HTERT RPE-1 (cell line): ENCODE data around the gene EIF2B2.
"Not testable (repeated sequence)": the region's sequence is repeated elsewhere in the genome, so short reads cannot be mapped to it uniquely, and the experiment has no call there.

ENCODE experiments used
- in situ Hi-C: fragments of 300-500 bp; cut with MboI; formaldehyde crosslinking; loops from 4 replicates; pipeline ENCODE4 v1.14.3; 2020; ENCODE audit warnings: low sequenced_read_pairs

The EIF2B2 gene

DNA sequence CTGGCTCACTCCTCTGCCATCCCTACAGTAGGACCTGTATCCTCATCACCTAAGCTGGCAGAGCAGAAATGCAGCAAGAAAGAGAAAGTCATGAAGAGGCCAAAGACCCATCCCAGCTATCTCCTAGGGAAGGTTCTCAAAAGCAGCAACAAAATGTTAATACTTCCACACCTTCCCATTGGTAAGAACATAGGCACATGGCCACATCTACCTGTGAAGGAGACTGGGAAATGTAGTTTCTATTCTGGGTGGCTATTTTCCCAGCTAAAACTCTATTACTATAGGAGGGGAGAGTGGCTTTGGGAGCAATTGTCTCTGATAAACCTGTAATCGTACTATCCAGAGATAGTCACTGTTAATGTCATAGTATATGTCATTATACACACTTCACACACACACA lies 13.7 kb upstream of the EIF2B2 start:
- in situ Hi-C loops, result no loop called here

DNA sequence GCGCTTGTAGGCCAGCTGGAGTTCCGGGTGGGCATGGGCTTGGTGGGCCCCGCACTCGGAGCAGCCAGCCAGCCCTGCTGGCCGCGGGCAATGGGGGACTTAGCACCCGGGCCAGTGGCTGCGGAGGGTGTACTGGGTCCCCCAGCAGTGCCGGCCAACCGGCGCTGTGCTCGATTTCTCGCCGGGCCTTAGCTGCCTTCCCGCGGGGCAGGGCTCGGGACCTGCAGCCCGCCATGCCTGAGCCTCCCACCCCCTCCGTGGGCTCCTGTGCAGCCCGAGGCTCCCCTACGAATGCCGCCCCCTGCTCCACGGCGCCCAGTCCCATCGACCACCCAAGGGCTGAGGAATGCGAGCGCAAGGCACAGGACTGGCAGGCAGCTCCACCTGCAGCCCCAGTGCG lies 8.5 kb upstream of the EIF2B2 start:
- in situ Hi-C loops, result not testable (repeated sequence)

DNA sequence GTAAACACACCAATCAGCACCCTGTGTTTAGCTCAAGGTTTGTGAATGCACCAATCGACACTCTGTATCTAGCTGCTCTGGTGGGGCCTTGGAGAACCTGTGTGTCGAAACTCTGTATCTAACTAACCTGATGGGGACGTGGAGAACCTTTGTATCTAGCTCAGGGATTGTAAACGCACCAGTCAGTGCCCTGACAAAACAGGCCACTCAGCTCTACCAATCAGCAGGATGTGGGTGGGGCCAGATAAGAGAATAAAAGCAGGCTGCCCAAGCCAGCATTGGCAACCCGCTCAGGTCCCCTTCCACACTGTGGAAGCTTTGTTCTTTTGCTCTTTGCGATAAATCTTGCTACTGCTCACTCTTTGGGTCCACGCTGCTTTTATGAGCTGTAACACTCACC lies 6.9 kb upstream of the EIF2B2 start:
- in situ Hi-C loops, result not testable (repeated sequence)

DNA sequence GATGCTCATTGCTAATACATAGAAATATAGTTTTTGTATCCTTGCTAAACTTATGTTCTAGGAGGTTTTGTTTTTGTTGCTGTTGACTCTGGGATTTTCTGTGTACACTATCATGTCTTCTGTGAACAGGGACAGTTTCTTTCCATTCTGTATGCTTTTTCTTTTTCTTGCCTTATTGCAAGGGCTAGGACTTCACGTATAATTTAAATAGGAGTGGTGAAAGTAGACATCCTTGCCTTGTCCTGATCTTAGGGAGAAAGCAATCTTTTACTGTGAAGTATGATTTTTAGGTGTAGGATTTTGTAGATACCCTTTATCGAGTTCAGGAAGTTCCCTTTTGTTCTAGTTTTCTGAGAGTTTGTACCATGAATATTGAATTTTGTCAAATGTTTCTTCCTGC lies 1.5 kb upstream of the EIF2B2 start:
- in situ Hi-C loops, result no loop called here

DNA sequence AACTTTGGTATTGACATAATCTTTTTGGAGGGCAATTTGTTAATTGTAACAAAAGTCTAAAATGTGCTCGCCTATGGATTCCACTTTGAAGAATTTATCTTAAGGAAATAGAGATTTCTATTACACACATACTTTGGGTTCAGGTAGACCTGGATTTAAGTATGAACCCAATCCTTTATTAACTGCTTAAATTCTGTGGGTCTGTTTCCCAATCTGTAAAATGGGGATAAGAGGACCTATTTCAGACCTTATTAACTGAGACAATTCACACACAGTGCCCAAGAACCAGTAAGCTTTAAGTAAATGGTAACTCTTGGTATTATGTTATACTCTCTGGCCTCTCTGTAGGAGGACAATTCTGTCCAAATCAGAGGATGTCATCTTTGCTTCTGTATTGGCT lies 822 bp upstream of the EIF2B2 start:
- in situ Hi-C loops, result no loop called here

DNA sequence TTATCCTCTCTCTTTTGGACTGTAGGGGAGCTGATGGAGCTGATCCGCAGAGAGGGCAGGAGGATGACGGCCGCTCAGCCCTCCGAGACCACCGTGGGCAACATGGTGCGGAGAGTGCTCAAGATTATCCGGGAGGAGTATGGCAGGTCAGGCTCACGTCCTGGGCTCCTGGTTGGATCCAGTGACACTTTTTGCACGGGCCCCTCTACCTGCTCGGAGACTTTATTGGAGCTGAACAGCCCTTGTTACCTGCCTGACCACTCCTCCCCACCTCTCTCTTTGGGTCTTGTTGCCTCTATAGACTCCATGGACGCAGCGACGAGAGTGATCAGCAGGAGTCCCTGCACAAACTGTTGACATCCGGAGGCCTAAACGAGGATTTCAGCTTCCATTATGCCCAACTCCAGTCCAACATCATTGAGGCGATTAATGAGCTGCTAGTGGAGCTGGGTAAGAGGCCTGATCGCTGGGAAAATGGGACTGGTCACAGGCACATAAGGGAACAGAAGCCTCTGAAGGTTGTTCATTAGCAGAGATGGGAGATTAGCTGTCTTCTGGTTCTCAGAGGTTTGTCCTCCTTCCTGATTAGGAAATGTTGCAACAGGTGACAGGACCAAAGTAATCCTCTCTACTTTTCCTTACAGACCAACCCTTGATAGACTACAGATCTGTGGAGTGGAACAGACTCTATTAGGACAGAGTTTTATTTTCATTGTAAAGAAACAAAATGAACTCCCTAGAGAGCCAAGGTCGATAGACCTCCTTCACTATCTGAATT lies 718 bp downstream of the EIF2B2 start:
- in situ Hi-C loops, result no loop called here

DNA sequence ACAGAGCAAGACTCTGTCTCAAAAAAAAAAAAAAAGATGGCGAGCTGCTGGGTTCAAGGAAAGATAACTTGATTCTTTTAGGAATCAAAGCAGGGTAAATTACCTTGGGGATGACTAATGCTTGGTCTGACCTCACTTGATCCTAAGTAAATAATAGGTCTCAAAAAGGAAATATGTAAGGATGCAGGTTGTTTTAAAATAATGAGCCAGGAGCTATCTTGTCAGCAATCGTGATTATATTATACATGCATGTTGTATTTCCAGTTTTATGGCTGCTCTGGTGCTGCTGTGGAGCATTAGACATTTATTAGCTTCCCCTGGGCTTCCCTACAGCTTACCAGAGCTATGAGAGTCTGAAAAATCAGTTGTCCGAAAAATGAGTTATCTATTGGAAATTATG lies 2.6 kb downstream of the EIF2B2 start:
- in situ Hi-C loops, result no loop called here

DNA sequence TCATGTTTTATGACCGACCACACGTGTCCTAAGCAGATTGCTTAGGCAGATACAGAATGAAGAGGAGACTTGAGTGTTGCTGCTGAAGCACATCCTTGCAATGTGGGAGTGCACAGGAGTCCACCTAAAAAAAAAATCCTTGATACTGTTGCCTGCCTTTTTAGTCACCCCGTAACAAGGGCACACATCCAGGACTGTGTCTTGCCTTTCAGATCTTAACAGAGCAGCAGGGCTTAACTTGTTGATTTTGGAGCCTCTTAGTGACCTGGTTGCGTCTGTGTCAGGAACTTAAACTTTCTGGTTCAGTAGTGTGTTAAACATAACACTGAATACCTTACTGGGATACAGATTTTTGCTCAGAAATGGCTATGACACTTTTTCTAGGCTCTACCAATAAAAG lies 6.5 kb downstream of the EIF2B2 start:
- in situ Hi-C loops, result no loop called here

DNA sequence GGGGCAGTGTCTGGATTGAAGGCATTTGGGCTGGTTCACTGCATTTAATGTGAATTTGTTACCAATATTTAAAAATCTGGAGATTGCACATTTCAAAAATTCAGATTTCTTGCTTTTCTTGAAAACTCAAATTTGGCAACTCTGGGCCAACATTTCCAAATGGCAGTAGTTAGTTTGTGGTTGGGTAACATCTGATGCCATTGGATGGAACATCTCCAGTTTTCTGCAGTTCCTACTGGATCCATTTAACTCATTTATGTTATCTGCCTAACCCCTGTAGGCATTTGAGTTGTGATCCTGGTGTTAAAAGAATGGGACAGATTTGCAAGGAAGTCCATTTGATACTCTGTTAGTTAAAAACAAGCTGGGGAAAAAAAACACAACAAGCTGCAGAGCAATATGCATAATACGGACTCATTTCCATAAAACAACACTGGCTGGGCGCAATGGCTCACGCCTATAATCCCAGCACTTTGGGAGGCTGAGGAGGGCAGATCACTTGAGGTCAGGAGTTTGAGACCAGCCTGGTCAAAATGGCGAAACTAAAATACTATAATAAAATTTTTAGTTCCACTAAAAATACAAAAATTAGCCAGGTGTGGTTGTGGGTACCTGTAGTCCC lies 7.9 kb downstream of the EIF2B2 start:
- in situ Hi-C loops, result no loop called here

DNA sequence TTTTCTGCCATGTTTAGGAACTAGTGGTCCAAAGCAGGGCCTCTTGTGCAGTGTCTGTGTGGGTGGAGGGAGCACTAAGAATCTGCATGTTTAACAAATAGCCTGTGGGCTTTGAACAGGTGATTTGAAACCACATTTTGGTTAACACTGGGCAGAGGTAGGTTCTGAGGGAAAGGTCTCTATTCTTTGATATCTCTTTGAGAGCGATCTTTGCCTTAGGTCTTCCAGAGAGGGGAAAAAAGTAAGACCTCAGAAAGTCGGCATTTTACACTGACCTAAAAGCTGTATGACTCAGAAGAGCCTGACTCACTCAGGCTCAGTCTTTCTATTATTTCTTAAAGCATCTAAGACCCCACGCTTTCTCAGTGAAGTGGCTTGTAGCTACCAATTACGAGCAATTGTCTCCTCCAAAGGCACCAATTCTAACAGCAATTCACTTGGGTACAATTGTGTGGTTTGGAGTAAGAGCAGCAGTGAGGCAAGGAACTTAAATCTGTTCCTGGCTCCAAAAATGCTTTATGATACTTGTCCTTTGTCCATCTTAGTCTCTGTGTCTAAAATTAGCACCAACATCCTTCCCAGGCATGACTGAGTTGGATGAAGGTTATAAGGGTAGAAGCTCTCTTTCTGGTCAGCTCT lies 8.8 kb downstream of the EIF2B2 start:
- in situ Hi-C loops, result no loop called here

DNA sequence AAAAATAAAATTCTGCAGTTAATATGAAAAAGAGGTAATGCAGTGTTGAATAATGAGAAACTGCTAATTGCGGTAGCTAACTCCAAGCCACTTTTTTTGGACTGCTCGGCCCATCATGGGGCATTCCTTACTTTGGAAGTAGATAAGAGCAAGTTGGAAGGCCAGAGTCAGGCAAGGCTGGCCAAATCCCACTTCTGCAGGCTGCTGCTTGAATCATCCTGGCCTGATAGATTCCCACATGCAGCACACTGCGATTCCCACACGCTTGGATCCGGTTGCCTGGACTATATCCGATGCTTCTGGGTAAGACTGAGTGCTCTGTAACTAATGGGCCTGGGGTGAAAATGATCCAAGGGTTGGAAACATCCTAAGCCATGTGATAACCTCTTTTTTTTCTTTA lies 10.6 kb downstream of the EIF2B2 start:
- in situ Hi-C loops, result no loop called here

DNA sequence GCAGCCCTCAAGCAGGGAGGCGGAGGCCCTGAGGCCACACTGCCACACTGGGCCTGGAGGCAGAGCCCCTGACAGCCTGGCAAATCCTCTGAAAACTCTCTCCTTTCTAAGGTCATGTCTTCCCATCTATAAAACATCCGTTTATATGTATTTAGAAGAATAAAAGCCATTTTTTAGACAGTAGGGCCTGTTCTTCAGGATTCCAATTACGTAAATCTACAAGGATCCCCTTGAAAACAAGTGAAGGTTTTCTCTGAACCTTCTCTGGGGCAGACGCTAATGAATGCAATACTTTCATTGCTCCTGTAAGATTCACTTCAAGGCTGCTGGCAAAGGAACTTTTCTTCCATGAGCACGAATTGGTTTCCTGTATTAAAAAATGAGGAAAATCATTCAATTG lies 12.8 kb downstream of the EIF2B2 start:
- in situ Hi-C loops, result no loop called here

DNA sequence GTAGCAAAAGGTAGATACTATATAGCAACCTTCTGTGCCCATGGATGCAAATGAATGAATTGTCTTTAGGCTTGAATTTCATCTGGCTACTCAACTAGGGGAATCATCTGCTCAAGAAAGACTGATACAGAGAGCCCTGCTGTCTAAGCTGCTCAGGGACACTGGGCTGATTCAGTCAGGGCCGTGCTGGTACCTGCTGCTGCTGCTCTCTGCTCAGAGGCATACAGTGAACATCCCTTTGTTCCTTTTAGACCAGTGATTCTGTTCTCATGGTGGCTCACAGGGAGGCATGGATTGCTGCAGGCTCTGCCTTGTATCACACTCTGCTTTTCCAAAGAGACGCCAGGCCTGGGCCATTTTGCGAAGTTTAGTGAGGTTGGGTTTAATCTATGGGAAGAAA lies 14.1 kb downstream of the EIF2B2 start:
- in situ Hi-C loops, result no loop called here

DNA sequence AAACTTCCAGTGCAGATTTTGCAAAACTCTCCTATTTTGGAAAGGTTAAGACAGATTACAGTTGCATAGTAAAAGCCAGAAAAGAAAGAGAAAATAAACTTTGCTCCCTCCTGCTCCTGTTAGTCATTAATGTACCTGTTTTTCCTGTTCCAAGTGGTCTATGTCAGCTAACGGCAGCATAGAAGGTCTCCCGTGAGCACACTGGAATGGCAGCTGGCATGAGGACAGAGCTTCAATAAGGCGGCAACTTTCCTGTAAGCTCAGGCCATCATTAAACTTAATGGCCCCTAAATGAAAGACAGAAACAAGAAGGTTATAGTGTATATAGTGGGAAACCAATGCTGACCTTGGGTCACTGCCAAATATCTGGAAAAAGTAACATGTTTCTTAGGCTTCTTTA lies 16.0 kb downstream of the EIF2B2 start:
- in situ Hi-C loops, result no loop called here

DNA sequence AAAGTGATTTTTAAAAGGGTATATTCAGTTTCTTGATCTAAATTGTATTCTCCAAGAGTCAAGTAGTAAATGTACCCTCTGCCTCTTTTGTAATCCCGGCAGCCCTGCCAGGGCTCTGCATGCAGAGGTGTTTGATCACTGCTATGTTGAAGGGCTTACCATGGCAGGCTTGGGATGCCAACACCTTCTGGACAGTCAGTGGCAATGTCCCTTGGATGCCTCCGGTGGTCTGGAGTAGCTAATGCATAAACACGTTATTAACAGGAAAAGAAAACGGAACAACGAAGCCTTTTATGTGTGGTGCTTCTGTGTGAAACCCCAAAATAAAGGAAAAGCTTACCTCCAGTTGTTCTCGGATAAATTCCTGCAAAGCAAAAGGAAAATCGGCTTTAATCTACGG lies 19.9 kb downstream of the EIF2B2 start:
- in situ Hi-C loops, result no loop called here

DNA sequence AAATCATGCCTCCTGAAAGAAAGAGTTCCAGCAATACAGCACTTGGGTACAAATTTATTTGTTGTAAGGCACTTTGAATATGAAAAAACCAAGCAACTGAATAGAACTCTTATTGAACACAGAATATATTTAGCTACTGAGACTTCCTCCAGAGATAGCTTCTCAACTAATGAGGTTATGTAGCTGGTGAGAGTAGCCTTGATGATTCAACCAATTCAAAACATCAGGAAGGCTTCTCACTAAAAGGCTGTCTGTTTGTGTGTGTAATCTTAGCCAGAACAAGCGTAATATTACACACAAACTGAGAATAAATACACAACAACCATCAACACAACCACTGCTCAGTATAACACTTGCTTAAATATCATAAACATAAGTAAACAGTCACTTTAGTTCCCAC lies 20.4 kb downstream of the EIF2B2 start:
- in situ Hi-C loops, result no loop called here

DNA sequence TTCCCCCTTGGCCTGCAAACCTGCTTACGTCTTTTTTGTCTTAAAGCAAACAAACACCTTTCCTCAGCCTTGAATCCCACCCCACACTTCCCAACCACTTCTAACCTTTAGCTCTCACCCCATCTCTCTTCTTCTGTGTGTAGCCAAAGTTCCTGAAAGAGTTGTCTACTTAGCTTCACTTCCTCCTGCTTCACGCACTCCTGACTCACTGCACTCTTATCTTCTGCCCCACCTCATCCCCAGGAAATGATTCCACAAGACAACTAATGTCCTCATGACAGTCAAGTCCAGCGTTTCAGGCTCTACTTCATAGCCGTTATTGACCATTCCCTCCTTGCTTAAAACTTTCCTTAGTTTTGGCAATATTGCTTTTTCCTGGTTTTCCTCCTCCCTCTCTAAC lies 22.4 kb downstream of the EIF2B2 start:
- in situ Hi-C loops, result no loop called here

DNA sequence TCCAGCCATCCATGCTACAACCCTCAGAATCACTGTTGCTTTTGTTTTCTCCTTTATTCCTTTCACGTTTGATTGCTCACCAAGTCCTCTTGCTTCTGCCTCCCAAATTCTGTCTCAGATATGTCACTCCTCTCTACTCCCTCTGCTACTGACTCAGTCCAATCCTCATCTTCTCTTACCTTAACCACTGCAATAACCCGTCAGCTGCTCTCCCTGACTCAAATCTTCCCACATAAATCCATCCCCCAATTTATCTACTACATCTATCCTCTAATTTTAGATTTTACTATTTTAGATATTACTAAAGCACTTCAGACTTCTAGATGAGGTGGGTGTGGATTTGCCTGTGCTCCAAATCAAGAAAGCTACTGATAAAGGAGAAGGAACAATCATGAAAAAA lies 23.2 kb downstream of the EIF2B2 start:
- in situ Hi-C loops, result no loop called here

DNA sequence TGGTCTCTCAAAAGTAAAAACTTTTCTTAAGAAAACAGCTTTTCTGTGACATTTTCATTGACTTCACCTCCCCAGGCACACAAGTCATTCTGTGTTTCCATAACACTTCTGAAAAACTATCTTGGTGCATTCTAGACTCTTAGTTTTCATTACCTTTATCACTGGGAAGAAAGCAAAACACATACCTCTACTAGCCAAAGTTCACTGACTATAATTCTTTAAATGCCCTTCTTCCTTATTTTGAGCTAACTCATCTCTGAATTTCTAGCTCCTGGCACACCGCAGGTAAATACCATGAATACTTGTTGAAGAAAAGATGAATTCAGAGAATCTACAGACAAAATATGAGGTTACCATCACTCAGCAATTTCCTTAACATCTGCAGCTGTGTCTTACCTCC lies 27.4 kb downstream of the EIF2B2 start:
- in situ Hi-C loops, result no loop called here

DNA sequence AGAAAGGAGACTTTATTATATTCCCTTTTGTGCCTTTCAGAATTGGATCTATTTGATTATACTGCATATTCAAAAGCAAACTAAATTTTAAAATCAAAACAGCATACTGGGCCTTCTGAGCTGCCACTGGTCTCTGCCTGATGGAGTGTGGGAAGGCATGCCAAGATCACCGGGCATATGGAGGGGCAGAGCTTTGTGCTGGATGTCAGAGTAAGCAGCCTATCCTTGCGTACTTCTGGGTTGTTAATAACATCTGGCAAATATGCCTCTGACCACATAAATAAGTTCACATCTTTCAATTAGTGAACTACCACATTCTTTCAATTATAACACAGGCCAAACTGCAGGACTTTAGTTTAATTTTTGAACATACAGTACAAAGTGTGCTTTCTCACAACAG lies 30.2 kb downstream of the EIF2B2 start:
- in situ Hi-C loops, result no loop called here

DNA sequence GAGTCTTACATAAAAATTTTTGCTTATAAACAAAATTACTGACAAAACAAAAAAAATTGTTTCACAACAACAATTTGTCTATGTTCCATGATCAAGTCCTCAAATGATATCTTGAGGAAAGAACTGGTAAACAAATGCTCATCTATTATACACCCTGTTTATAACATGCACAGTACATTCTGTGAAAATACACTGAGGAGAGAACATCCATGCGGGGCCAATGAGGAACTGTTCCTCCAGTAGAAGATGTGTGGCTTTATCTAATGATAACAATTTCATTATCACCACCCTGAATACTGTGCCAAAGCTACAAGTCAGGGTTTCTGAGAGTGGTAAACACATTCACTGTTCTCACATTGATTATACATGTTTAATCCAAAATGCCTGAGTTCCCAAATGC lies 37.8 kb downstream of the EIF2B2 start:
- in situ Hi-C loops, result no loop called here

DNA sequence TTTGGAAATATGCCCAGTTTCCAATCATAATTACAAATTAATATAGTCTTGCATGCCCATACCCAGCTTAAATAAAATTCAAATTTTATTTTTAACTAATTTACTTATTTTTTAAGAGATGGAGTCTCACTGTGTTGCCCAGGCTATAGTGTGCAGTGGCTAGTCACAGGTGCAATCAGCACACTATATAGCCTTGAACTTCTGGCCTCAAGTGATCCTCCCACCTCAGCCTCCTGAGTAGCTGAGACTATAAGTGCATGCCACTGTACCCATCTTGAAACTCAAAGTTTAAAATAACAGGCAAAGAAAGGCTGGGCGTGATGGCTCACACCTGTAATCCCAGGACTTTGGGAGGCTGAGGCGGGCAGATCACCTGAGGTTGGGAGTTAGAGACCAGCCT lies 38.2 kb downstream of the EIF2B2 start:
- in situ Hi-C loops, result no loop called here
